ENCODE measurements around the gene WIPF3. TPM values are rescaled to one million over a fixed set of nuclear protein-coding genes. Genes with fewer than 3 reads are reported as not detected.
A peak's percentile ranks its signal among the peaks of the same experiment; 100 is the strongest.
"Not testable (repeated sequence)": the region's sequence is repeated elsewhere in the genome, so short reads cannot be mapped to it uniquely, and the experiment has no call there.

Gene WIPF3
- polyA plus RNA-seq, 3 donors: 4.6 to 5.7 (median 5.0) TPM

- no peak for DNase-seq (ENCODE audit: low read depth in 3 of 3, low spot score in 2 of 3)
These were observed 69.4 kb downstream of the WIPF3 start for GRCh38 chr7:29875741-29876140.

GRCh38 chr7:29877196-29877595 is 70.9 kb downstream of the WIPF3 start:
- DNase-seq (ENCODE audit: low read depth in 3 of 3, low spot score in 2 of 3): no peak

- DNase-seq (ENCODE audit: low read depth in 3 of 3, low spot score in 2 of 3): no peak
These were observed 71.9 kb downstream of the WIPF3 start for GRCh38 chr7:29878081-29878688.

- DNase-seq (ENCODE audit: low read depth in 3 of 3, low spot score in 2 of 3): no peak
These were observed 73.3 kb downstream of the WIPF3 start for GRCh38 chr7:29879609-29880008.

GRCh38 chr7:29881724-29882123 is 75.4 kb downstream of the WIPF3 start:
- DNase-seq (ENCODE audit: low read depth in 3 of 3, low spot score in 2 of 3): no peak

GRCh38 chr7:29882481-29882880 is 76.2 kb downstream of the WIPF3 start:
- no peak for DNase-seq (ENCODE audit: low read depth in 3 of 3, low spot score in 2 of 3)

- no peak for DNase-seq (ENCODE audit: low read depth in 3 of 3, low spot score in 2 of 3)
These were observed 77.4 kb downstream of the WIPF3 start for GRCh38 chr7:29883462-29884398.

- peak in 1 of 3 donors; percentile 13 for DNase-seq (ENCODE audit: low read depth in 3 of 3, low spot score in 2 of 3)
These were observed 78.3 kb downstream of the WIPF3 start for GRCh38 chr7:29884399-29885272.

- DNase-seq (ENCODE audit: low read depth in 3 of 3, low spot score in 2 of 3): no peak
These were observed 79.3 kb downstream of the WIPF3 start for GRCh38 chr7:29885626-29886025.

- no peak for DNase-seq (ENCODE audit: low read depth in 3 of 3, low spot score in 2 of 3)
These were observed 80.5 kb downstream of the WIPF3 start for GRCh38 chr7:29886827-29887226.

GRCh38 chr7:29888006-29888405 is 81.7 kb downstream of the WIPF3 start:
- DNase-seq (ENCODE audit: low read depth in 3 of 3, low spot score in 2 of 3): no peak

GRCh38 chr7:29889288-29889687 is 83.0 kb downstream of the WIPF3 start:
- no peak for DNase-seq (ENCODE audit: low read depth in 3 of 3, low spot score in 2 of 3)

- DNase-seq (ENCODE audit: low read depth in 3 of 3, low spot score in 2 of 3): no peak
These were observed 83.9 kb downstream of the WIPF3 start for GRCh38 chr7:29890251-29890650.

- DNase-seq (ENCODE audit: low read depth in 3 of 3, low spot score in 2 of 3): not testable (repeated sequence)
These were observed 84.5 kb downstream of the WIPF3 start for GRCh38 chr7:29890786-29891185.

- DNase-seq (ENCODE audit: low read depth in 3 of 3, low spot score in 2 of 3): no peak
These were observed 85.5 kb downstream of the WIPF3 start for GRCh38 chr7:29891766-29892165.

GRCh38 chr7:29892231-29892630 is 85.9 kb downstream of the WIPF3 start:
- DNase-seq (ENCODE audit: low read depth in 3 of 3, low spot score in 2 of 3): no peak

GRCh38 chr7:29893351-29893965 is 87.2 kb downstream of the WIPF3 start:
- DNase-seq (ENCODE audit: low read depth in 3 of 3, low spot score in 2 of 3): no peak

- no peak for DNase-seq (ENCODE audit: low read depth in 3 of 3, low spot score in 2 of 3)
These were observed 87.9 kb downstream of the WIPF3 start for GRCh38 chr7:29894256-29894655.

- DNase-seq (ENCODE audit: low read depth in 3 of 3, low spot score in 2 of 3): no peak
These were observed 89.3 kb downstream of the WIPF3 start for GRCh38 chr7:29895559-29895958.

GRCh38 chr7:29896685-29897411 is 90.5 kb downstream of the WIPF3 start:
- no peak for DNase-seq (ENCODE audit: low read depth in 3 of 3, low spot score in 2 of 3)
